Cardiac septum (tissue), 1 donor: ENCODE measurements around the gene PAQR5. TPM values are rescaled to one million over a fixed set of nuclear protein-coding genes. Genes with fewer than 3 reads are reported as not detected.
"Not testable (repeated sequence)": the region's sequence is repeated elsewhere in the genome, so short reads cannot be mapped to it uniquely, and the experiment has no call there.

Experiments
- DNase-seq: peaks from one replicate; pipeline ENCODE4 v3.0.0-alpha.2; 2020; ENCODE audit warnings: low spot score
- intact Hi-C: fragments of 100-400 bp; cut with DNase I; formaldehyde crosslinking; loops from one replicate; pipeline ENCODE4 v1.14.0; 2022
- total RNA-seq: library from RNA; stranded (reverse); fragmentation: NEBNext Ultra II Directional; extraction: Animal tissue kit (Norgen Biotek cat#: 25700); gene quantifications from one replicate; pipeline ENCODE4 v1.2.1, GENCODE V29; 2021
- donor health status: DM: no; HTN: no; CAD: no.

PAQR5 gene
- total RNA-seq, 1 donor from 2014 or later: 0.16 TPM

GRCh38 chr15:69291651-69292050, 7.1 kb upstream of the PAQR5 start:
- intact Hi-C loops, DNase-seq: not testable (repeated sequence)

GRCh38 chr15:69292826-69293420, 5.8 kb upstream of the PAQR5 start:
- DNase-seq: peak; percentile 63
- intact Hi-C loops: no loop called here

GRCh38 chr15:69293741-69294615, 4.7 kb upstream of the PAQR5 start:
- intact Hi-C loops: no loop called here
- peak; percentile 43 for DNase-seq

- intact Hi-C loops: no loop called here
- no peak for DNase-seq
Measured at GRCh38 chr15:69296606-69297005, 2.1 kb upstream of the PAQR5 start.

- DNase-seq: no peak
- intact Hi-C loops: no loop called here
Measured at GRCh38 chr15:69297642-69298353, 914 bp upstream of the PAQR5 start.

GRCh38 chr15:69298354-69298696, 387 bp upstream of the PAQR5 start:
- intact Hi-C loops: no loop called here
- DNase-seq: no peak

DNA sequence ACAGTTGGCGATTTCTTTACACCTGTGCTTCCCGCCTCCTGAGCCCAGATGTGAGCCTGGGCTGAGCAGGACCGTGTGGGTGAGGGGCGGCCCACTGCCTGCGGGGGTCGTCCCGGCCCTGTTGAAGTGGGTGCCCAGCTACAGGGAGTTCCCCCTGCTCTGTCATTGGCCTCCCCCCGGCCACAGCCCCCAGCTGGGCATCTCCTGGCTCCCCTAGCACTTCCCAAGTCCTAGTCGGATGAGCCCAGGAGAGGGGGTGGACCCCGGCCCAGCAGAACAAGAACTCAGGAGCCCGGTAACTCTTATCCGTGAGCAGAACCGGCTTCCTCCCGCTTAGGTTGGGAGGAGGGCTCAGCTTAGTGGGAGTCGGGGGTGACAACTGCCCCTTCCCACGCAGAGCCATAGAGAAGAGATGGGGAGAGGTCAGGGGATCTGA, 757 bp downstream of the PAQR5 start:
- intact Hi-C loops: no loop called here

DNA sequence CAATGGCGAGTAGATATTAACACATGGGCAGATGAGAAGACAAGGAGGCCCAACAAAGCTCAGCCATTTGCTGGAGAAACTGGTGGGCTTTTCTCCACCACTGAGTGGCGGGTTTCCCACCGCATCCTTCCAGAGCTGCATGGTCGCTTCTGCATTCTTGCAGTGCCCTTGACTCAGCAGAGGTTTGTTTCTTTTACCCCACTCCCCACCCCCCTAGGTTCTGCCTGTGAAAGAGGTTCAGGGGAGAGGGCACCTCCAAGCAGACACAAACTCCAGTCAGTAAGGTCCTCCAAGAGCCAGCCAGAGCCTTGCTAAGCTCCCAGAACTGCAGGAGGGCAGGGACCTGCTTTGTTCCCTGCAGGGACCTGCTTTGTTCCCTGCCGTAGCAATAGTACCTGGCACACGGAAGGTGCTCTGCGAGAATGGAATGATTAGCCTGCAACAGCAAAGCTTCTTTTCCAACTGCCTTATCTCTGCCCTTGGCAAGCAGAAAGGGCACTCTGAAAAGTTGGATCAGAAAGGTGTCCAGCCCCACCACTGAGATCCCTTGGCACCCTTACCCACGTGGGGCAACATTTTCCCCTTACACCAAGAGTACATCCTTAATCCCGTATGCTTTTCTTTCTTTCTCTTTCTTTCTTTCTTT, 1.4 kb downstream of the PAQR5 start:
- intact Hi-C loops: no loop called here
- DNase-seq: no peak

More for the DNA sequence above, 757 bp downstream of the PAQR5 start:
- DNase-seq: no peak

DNA sequence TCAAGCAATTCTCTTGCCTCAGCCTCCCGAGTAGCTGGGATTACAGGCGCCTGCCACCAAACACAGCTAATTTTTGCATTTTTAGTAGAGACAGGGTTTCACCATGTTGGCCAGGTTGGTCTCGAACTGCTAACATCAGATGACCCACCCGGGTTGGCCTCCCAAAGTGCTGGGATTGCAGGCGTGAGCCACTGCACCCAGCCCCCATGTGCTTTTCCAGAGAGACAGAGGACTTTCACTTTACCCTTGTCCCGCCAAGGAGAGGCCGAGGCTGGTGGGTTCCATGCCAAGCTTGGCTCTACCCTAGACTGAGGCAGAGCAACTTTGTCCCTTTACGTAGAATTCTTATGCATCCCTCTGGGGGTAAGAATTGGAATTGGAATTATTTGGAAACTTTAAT, 2.4 kb downstream of the PAQR5 start:
- intact Hi-C loops: not testable (repeated sequence)

GRCh38 chr15:69302087-69302486, 3.4 kb downstream of the PAQR5 start:
- intact Hi-C loops, DNase-seq: not testable (repeated sequence)

More for the DNA sequence above, 2.4 kb downstream of the PAQR5 start:
- DNase-seq: not testable (repeated sequence)

- intact Hi-C loops: no loop called here
- no peak for DNase-seq
Measured at GRCh38 chr15:69302929-69303328, 4.2 kb downstream of the PAQR5 start.

DNA sequence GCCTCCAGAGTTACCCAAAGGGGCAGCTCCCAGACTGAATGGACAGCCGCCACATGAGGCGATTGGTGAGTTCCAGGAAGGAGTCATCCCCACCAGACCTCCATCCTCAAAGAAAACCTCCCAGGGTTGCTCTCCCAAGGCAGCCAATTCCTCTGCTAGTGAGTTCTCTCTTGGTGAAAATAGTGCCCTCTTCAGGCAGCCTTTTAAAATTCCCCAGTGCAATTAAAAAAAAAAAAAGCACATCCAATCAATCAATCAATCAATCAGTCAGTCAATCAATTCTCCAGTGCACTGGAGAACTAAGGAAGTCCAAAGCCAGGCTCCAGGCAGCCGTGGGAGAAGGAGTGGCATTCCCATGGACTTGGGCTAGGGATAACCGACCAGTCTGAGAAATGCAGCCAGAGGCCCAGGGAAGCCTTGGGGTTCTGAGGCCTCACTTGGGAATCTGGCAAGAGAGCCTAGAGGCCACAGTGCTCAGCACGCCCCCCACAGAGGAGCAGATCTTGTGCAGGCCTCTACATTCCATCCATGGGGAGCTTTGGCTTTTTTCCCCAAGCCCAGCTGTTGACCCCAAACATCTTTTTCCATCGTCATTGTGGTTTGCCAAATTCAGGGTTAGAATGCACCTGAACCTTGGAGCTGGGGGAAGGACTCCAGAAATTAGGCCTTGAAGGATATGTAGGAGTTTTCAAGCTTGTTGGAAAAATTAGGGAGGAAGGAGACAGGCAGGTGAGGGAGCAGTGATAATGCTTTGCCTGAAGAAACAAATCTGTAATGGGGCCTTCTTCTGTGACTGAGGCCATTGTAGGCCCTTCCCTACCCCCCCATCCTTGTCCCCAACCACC, 4.8 kb downstream of the PAQR5 start:
- intact Hi-C loops: no loop called here

DNA sequence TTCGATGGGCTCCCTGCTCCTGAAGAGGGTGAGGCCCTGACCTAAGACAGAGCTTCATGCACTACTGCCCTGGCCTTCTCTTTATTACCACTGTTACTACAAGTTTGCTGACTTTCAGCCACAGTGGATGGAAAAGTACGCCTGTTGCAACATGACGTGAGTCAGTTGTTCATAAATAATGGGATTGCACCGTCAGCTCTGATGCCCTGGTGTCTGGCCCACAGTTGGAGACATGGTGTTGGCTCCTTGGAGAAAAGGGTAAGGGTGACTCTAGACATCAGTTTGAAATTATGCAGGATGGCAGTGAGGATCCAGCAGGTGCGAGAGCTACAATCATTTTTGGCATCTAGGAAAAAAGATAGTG, 5.5 kb downstream of the PAQR5 start:
- intact Hi-C loops: no loop called here
- DNase-seq: no peak

More for the DNA sequence above, 4.8 kb downstream of the PAQR5 start:
- no peak for DNase-seq

GRCh38 chr15:69305204-69305931, 6.7 kb downstream of the PAQR5 start:
- DNase-seq: no peak
- intact Hi-C loops: no loop called here

- intact Hi-C loops: no loop called here
- DNase-seq: no peak
Measured at GRCh38 chr15:69305933-69306568, 7.3 kb downstream of the PAQR5 start.

DNA sequence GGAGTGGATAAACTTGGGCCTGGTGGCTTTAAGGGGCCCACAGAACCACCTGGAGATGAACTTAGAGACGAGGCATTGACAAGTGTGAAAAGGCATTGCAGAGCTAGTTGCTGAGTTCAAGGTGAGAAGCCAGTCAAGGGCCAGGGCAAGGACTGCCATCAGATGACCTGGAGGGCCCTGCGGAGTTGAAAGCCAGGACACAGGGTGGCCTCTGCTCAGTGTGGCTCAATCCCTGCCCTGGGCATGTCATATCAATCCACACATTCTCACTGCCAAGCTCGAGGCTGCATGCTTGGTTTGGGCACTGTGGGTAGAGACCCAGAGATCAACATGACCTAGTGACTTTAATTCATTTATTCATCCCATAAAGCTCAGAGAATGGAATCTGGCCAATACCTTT, 9.2 kb downstream of the PAQR5 start:
- intact Hi-C loops: no loop called here
- DNase-seq: peak; percentile 19

DNA sequence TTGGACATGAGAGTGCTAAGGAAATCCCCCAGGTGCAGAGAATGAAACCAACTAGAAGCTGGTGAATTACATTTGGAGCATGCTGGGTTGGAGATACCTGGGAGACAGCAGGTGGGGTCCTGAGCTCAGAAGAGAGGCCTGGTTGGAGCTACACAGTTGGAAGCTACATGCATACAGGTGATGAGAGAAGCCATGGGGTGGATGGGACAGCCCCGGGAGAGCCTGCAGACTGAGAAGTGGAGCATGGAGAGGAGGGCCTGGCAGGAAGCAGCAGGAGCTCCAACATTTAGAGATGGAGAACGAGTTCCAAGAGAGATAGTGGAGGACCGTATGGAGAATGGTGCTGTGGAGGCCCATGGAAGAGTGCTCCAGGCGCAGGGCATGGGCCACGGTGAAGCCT, 10.2 kb downstream of the PAQR5 start:
- intact Hi-C loops: no loop called here
- no peak for DNase-seq

- intact Hi-C loops: no loop called here
- peak; percentile 20 for DNase-seq
Measured at GRCh38 chr15:69311319-69311721, 12.6 kb downstream of the PAQR5 start.
